ENCODE results near the gene UVSSA.

The UVSSA gene, protein sequence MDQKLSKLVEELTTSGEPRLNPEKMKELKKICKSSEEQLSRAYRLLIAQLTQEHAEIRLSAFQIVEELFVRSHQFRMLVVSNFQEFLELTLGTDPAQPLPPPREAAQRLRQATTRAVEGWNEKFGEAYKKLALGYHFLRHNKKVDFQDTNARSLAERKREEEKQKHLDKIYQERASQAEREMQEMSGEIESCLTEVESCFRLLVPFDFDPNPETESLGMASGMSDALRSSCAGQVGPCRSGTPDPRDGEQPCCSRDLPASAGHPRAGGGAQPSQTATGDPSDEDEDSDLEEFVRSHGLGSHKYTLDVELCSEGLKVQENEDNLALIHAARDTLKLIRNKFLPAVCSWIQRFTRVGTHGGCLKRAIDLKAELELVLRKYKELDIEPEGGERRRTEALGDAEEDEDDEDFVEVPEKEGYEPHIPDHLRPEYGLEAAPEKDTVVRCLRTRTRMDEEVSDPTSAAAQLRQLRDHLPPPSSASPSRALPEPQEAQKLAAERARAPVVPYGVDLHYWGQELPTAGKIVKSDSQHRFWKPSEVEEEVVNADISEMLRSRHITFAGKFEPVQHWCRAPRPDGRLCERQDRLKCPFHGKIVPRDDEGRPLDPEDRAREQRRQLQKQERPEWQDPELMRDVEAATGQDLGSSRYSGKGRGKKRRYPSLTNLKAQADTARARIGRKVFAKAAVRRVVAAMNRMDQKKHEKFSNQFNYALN

GRCh38 chr4:1346781-1347409, at the start of gene UVSSA:
Gene UVSSA (plus strand): TSS chr4:1347208. CDS start chr4:1348092, 884 bp downstream.
- peak; percentile 100 for DNase-seq

DNA sequence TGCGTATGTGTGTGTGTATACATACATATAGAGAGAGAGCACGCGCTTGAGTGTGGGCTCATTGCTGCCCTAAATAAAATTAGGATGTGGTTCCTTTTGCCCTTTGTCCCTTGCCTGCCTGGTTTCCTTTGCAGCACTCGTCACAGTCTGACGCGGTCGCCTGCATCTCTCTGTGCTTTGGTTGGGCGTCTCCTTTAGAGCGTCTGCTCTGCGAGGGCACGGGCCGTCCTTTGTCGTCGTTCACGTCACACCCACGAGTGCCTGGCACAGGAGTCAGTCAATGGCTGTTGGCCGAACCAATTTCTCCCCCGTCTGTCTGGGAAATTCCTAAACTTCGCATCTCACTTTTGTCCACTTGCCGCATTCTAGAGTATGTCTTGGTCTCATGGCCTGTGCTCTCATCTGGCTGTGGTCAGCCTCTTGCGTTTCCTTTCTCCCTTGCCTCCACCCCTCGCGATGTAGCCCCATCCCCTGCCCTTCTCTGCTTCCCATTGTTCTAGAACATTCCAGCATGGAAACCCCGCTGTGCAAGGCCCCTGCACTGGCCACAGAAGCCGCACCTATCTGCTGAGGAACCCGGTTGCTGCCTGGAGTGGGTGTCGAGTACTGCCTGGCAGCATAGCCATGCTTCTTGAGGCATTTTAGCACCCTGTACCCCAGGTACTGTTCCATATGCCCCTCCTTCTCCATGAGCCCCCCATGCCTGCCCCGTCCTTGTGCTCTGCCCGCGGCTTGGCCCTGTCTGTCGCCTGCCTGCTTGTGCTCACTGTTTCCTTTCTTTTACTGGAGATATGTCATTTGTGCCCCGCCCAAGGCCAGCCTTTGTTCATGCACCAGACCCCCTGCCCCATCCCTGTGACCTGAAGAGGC, 49.3 kb upstream of the UVSSA start:
- no peak for DNase-seq

GRCh38 chr4:1298461-1298860, 48.5 kb upstream of the UVSSA start:
- DNase-seq, result no peak

GRCh38 chr4:1299301-1299860, 47.6 kb upstream of the UVSSA start:
- DNase-seq, result no peak

DNA sequence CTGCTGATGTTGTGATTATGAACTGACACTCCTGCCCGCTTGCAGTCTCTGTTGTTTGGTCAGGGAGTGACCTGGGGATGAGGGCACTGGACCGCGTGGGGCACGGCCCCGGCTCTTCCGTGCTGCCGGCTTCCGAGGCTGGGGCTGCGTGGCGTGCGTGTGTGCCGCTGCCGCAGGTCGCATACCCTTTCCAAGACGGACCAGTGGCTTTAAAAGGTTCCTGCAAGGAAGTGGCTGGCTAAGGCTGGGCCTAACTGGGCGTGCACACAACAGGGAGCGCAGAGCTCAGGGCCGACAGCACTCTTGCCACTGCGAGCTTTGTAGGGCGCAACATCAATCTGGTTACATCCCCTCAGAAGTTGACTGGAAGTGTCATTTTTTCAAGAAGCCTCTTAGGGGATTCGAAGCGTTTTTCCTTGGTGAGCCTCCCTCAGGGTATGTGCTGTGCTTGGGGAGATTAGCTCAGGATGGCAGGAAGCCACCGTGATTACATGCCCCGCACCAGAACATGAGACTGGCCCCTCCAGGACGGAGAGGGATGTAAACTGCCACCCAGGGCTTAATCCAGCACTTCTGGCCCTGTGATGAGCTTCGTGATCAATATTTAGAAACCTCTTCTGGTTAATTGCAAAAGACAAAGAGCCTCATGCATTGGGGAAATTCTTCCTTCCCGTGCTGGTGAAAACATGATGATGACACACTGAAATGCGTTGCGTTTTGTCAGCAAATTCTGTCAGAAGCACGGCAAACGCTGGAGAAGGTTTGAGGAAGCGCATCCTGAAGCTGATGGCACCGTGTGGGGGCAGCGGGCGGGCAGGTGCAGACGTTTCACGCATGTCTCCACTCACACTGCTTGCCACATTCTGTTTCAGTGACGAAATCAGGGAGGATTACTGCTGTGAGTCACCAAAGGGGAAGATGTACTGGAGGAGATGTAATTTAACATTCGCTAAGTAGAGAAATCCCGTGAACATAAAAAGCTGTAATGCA, 46.2 kb upstream of the UVSSA start:
- peak; percentile 99 for DNase-seq

- no peak for DNase-seq
Observed at GRCh38 chr4:1302159-1302558, 44.8 kb upstream of the UVSSA start.

- no peak for DNase-seq
Observed at GRCh38 chr4:1305261-1305711, 41.7 kb upstream of the UVSSA start.

GRCh38 chr4:1305781-1306455, 41.1 kb upstream of the UVSSA start:
- no peak for DNase-seq

DNA sequence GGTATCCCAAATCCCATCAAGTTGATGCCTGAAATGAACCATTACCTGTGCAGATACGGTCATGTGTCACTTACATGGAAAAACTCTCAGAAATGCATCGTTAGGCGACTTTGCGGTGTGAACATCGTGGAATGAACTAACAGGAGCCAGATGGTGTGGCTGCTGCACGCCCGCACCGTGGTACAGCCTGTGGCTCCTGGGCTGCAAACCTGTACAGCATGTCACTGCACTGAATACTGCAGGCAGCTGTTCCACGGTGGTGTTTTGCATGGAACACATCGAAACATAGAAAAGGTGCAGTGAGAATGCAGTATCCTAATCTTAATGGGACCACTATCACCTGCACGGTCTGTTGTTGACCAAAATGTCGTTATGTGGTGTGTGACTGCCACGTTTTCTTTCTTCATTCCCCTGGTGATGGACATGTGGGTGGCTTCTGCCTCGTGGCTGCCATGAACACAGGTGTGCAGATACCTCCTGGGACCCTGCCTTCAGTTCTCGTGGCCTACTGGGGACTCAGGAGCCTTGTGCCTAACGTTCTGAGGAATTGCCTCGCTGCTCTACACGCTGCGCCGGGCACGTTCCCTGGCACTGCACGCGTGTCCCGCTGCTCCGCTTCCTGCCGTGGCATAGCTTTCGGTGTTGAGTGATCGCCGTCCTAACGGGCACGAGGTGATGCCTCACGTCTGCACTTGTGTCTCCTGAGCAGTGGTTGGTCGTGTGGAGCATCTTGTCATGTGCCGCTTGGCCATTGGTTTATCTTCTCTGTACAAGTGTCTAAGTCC, 38.9 kb upstream of the UVSSA start:
- no peak for DNase-seq

DNA sequence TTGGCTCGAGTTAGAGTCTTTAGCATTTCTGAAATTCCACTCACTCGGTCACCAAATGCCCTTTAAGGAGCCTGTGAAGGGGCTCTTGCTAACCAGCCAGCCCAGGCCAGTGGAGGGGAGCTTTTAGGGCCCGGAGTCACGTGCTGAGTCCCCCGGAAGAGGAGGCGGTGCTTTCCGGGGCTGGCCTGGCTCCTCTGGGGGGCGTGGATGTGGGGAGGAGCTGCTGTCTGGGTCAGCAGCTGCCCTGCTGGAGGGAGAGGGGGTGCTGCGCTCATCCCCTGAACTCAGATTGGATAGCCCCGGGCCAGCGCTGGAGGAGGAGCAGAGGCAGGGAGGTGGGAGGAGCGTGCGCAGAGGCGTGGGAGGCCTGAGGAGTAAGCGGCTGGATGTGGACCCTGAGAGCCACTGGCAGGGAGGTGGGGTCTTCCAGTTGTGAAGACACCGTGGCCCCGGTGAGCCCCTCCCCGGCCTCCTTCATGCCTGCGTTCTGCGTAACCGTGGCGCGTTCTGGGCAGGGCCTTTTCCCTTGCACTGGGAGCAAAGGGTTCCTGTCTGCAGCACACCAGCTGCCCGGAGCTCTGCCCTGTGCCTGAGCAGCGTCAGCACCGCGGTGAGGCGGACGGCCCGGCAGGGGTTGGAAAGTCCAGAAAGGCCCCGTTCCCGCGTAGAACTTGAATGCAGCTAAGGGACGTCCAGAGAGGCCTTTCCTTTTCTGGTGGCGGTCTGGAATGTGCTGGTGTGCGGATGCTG, 37.6 kb upstream of the UVSSA start:
- DNase-seq, result peak; percentile 29

- DNase-seq, result no peak
Observed at GRCh38 chr4:1310031-1310795, 36.8 kb upstream of the UVSSA start.

DNA sequence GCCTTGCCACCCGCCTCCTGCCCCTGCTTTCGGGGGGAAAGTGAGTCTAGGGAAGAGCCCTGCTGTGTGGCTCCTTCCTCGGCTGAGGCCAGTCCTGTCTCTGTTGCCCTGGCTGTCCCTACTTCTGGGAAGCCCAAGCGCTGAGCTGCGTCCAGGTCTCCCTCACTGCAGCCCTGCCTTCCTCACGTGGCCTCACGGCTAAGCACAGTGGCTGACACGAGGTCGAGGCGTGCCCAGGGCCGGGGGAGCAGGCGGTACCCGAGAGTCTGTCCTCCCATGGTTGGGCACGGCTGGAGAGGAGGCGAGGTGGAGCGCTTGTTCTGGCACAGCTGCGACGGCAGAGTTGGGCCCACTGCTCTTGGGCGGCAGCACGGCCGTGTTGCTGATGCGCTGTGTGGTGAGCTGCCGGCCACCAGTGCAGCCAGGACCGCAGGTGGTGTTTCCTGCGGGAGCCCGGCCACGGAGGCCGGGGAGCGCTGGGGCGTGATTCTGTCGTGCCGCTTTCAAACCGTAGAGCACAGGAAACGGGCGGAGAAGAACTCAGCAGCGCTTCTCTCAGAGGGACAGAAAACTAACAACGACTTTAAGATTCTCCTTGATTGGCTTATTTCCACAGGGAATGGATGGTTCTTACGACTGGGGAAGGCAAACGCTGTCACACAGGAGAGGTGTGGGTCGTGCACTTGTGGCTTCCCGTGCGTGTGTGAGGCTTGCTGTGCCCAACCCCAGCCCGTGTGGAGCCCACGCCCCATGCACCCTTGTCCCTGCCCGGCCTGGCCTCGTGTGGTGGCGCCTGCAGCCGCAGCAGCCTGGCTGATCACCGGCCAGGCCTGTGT, 36.0 kb upstream of the UVSSA start:
- DNase-seq, result no peak

- DNase-seq, result no peak
Observed at GRCh38 chr4:1312821-1313640, 34.0 kb upstream of the UVSSA start.

GRCh38 chr4:1315306-1315705, 31.7 kb upstream of the UVSSA start:
- no peak for DNase-seq

- DNase-seq, result no peak
Observed at GRCh38 chr4:1315836-1316536, 31.0 kb upstream of the UVSSA start.

All from inflammatory macrophage treated with lipopolysaccharide for 4 hours (primary cell).